ENCODE data around the gene SYS1.

SYS1 gene

DNA sequence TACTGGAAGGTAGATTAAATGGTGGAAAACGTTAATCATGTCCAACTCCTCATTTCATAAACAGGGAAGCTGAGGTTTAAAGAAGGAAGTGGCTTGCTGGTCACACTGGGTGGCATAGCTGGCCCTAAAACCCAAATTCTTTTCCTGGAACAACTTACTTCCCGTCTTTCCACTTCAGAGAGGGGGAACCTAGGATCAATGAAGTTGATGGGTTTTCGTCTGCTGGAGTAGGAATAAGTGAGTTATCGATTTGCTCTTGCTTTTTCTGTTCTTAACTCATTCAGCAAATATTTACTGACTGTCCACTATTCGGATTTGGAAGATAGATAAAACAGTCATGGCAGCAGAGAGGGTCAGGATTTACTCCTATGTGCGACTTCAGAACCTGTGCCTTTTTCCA, 1.2 kb upstream of the SYS1 start:
- H3K9me3 ChIP-seq: no peaks in the 10 kb centered on the region
- TF ChIP-seq, protein P1, sequence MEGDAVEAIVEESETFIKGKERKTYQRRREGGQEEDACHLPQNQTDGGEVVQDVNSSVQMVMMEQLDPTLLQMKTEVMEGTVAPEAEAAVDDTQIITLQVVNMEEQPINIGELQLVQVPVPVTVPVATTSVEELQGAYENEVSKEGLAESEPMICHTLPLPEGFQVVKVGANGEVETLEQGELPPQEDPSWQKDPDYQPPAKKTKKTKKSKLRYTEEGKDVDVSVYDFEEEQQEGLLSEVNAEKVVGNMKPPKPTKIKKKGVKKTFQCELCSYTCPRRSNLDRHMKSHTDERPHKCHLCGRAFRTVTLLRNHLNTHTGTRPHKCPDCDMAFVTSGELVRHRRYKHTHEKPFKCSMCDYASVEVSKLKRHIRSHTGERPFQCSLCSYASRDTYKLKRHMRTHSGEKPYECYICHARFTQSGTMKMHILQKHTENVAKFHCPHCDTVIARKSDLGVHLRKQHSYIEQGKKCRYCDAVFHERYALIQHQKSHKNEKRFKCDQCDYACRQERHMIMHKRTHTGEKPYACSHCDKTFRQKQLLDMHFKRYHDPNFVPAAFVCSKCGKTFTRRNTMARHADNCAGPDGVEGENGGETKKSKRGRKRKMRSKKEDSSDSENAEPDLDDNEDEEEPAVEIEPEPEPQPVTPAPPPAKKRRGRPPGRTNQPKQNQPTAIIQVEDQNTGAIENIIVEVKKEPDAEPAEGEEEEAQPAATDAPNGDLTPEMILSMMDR (IDR thresholded peaks at IDR 0.05): no peak
- H3K36me3 ChIP-seq: peaks cover 19% of the 10 kb centered on the region
- peak overlapping the region; percentile 95 for H3K27ac ChIP-seq
- peaks cover 23 to 35% of the 10 kb centered on the region in 2 experiments for H3K4me1 ChIP-seq (ENCODE audit: control insufficient read depth in 1 of 2, insufficient read depth in 1 of 2, low read depth in 1 of 2, low read length in 1 of 2)
- no peak overlapping the region for H3K4me3 ChIP-seq (ENCODE audit: low read depth in 1 of 2, low read length in 1 of 2)
- no peaks in the 10 kb centered on the region for H3K27me3 ChIP-seq

DNA sequence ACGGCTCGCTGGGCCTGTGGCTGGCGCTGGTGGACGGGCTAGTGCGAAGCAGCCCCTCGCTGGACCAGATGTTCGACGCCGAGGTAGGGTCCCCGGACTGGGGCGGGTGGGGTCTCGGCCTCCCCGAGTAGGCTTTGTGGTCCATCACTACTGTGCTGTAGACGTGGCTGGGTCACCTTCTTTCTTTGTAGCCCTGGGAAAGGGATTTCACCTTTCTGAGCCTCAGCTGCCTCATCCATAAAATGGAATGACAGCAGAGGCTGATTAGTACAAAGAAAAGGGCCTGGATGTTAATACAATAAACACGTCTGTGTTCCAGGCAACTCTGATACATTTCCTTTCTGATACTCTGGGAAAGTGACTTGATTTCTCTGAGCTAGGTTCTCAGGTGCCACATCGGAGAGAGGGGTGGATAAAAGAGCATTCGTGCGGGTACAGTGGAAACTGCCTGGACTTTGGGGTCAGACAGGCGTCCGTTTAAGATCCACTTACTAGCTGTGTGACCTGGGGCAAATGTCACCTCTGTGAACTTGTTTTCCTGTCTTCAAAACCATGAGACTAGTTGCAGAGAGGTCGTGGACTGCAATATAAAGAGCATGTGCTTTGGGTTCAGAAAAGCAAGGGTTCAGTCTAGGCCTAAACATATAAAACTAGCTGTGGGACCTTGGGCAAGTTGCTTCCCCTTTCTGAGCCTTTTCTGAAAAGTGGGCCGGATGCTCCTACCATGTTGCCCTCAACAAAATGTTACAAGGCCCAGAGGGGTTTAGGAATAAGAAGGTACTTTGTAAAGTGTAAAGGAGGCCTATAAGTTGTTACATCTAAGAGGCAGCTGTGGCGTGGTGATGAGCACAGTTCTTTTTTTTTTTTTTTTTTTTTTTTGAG, 896 bp downstream of the SYS1 start:
- Histone ChIP-seq H3K4me3 (ENCODE audit: low read depth in 1 of 2, low read length in 1 of 2) (peak overlapping the region; percentile 75 to 81), H3K27me3 (no peaks in the 10 kb centered on the region), H3K27ac (peak overlapping the region; percentile 95), H3K9me3 (no peaks in the 10 kb centered on the region), H3K4me1 (ENCODE audit: control insufficient read depth in 1 of 2, insufficient read depth in 1 of 2, low read depth in 1 of 2, low read length in 1 of 2) (peaks cover 38 to 45% of the 10 kb centered on the region in 2 experiments), H3K36me3 (peaks cover 30% of the 10 kb centered on the region)
- TF ChIP-seq, protein P1 (IDR thresholded peaks at IDR 0.05): no peak

DNA sequence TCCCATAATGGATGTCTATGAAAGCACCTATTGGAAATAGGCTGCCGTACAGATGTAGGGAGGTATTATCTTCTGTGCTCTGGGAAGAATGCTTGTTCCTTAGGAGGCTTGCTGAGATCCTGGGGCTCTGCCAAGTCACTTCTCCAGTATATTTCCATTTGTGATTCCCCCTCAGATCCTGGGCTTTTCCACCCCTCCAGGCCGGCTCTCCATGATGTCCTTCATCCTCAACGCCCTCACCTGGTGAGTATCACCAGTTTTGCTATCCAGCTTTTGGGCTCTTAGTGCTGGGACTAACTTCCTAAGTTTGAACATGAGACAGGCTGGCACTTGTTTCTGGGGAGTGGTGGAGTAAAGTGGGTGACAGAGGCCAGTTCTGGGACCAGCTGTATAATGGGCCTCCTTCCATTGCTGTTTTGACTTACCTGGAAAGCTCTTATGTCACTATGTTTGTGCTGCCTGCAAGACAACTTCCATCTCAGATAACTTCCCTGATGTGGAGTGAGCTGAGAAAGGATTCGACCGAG, 2.6 kb downstream of the SYS1 start:
- Histone ChIP-seq H3K4me1 (ENCODE audit: control insufficient read depth in 1 of 2, insufficient read depth in 1 of 2, low read depth in 1 of 2, low read length in 1 of 2) (peaks cover 44 to 49% of the 10 kb centered on the region in 2 experiments), H3K27ac (no peak overlapping the region), H3K36me3 (peaks cover 30% of the 10 kb centered on the region), H3K4me3 (ENCODE audit: low read depth in 1 of 2, low read length in 1 of 2) (no peak overlapping the region), H3K9me3 (no peaks in the 10 kb centered on the region), H3K27me3 (no peaks in the 10 kb centered on the region)
- TF ChIP-seq, protein P1 (IDR thresholded peaks at IDR 0.05): no peak

DNA sequence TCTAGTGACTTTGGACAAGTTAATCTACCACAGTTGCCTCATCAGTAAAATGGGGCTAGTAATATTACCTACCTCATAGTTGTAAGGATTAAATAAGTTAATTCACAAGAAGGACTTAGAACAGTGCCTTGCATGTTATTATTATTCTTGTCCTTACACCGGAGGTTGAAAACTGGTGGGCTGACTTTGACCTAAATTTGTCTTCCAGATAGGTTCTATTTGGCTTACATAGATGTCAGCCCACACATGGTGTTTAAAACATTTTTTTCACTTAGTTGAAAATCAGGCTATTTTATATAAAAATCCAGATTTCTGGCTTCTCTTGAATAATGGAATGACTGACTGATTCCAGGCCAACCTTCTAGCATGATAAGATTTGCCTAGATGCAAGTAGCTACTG, 3.2 kb downstream of the SYS1 start:
- TF ChIP-seq, protein P1 (IDR thresholded peaks at IDR 0.05): no peak

DNA sequence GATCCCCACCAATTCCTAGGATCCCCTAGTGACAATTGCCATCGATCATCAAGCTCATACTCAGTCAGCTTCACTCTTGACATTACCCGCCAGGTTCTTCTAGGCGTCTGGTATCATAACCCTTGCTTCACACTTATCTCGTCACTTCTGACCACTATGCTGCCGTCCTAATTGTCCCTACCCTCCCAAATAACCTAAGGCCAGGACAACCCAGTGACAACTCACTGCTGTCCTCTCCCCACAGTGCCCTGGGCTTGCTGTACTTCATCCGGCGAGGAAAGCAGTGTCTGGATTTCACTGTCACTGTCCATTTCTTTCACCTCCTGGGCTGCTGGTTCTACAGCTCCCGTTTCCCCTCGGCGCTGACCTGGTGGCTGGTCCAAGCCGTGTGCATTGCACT, 3.7 kb downstream of the SYS1 start:
- TF ChIP-seq, protein P1 (IDR thresholded peaks at IDR 0.05): no peak
- Histone ChIP-seq H3K36me3 (peaks cover 30% of the 10 kb centered on the region), H3K4me1 (ENCODE audit: control insufficient read depth in 1 of 2, insufficient read depth in 1 of 2, low read depth in 1 of 2, low read length in 1 of 2) (peaks cover 43 to 46% of the 10 kb centered on the region in 2 experiments), H3K27me3 (no peaks in the 10 kb centered on the region), H3K9me3 (no peaks in the 10 kb centered on the region), H3K27ac (peak overlapping the region; percentile 81), H3K4me3 (ENCODE audit: low read depth in 1 of 2, low read length in 1 of 2) (no peak overlapping the region)

More for the DNA sequence above, 3.2 kb downstream of the SYS1 start:
- Histone ChIP-seq H3K27me3 (no peaks in the 10 kb centered on the region), H3K36me3 (peaks cover 30% of the 10 kb centered on the region), H3K4me1 (ENCODE audit: control insufficient read depth in 1 of 2, insufficient read depth in 1 of 2, low read depth in 1 of 2, low read length in 1 of 2) (peaks cover 44 to 49% of the 10 kb centered on the region in 2 experiments), H3K9me3 (no peaks in the 10 kb centered on the region), H3K27ac (no peak overlapping the region), H3K4me3 (ENCODE audit: low read depth in 1 of 2, low read length in 1 of 2) (no peak overlapping the region)

Data from neutrophil (primary cell).